PC-9 (cell line): Measurements from ENCODE around the gene HSPBAP1. TPM values are rescaled to one million over a fixed set of nuclear protein-coding genes. Genes with fewer than 3 reads are reported as not detected.

Experiments
- BruUV-seq: library from RNA; stranded (reverse); fragments of 400-500 nt; replicated peaks from 2 replicates; lab custom pipeline; 2021; lab: Mats Ljungman, UMichigan
- CTCF ChIA-PET: fragments of 300-600 bp; sonication (Branson Sonifier 250); formaldehyde crosslinking; loops from one replicate; lab custom pipeline; 2022; ENCODE audit warnings: antibody characterized with exemption; lab: Charles Lee
- POLR2A ChIA-PET: fragments of 300-600 bp; sonication (Branson Sonifier 250); formaldehyde crosslinking; loops from one replicate; lab custom pipeline; 2022; ENCODE audit warnings: antibody characterized with exemption; ENCODE audit not compliant: unreplicated experiment; lab: Charles Lee
- DNase-seq, 2 experiments: peaks; one replicate each; pipeline versions ENCODE4 v3.0.0 to v3.0.0-alpha.2; 2015 to 2022; ENCODE audit warnings: mixed read lengths in 1 of 2
- H2AFZ ChIP-seq: fragments of 200-600 bp; sonication (generic); 2 replicates; pipeline ENCODE4 v1.8.1; 2017; ENCODE audit warnings: antibody characterized with exemption
- H3F3A ChIP-seq: fragments of 200-600 bp; sonication (generic); 2 replicates; pipeline ENCODE4 v1.8.1; 2017; ENCODE audit warnings: antibody characterized with exemption, mild to moderate bottlenecking, low read depth; ENCODE audit not compliant: insufficient read depth
- H3K27ac ChIP-seq: fragments of 200-600 bp; sonication (generic); 2 replicates; pipeline ENCODE4 v1.6.1; 2016; ENCODE audit warnings: mixed run types
- H3K27me3 ChIP-seq: fragments of 200-600 bp; sonication (generic); 2 replicates; pipeline ENCODE4 v1.6.1; 2016; ENCODE audit warnings: low read depth, mixed run types; ENCODE audit not compliant: insufficient read depth
- H3K36me3 ChIP-seq: fragments of 200-600 bp; sonication (generic); 2 replicates; pipeline ENCODE4 v1.6.1; 2016; ENCODE audit warnings: low read depth, mixed run types
- H3K4me1 ChIP-seq: fragments of 200-600 bp; sonication (generic); replicated peaks from 2 replicates; pipeline ENCODE4 v1.6.1; 2016; ENCODE audit warnings: mixed run types; ENCODE audit not compliant: insufficient read depth
- H3K4me2 ChIP-seq: fragments of 200-600 bp; sonication (generic); 2 replicates; pipeline ENCODE4 v1.6.1; 2017; ENCODE audit warnings: mixed run types
- H3K4me3 ChIP-seq: fragments of 200-600 bp; sonication (generic); 2 replicates; pipeline ENCODE4 v1.6.1; 2016; ENCODE audit warnings: mixed run types
- H3K79me2 ChIP-seq: fragments of 200-600 bp; sonication (generic); 2 replicates; pipeline ENCODE4 v1.6.1; 2017; ENCODE audit warnings: low read depth, mixed run types
- H3K9me2 ChIP-seq: fragments of 200-600 bp; sonication (generic); 2 replicates; pipeline ENCODE4 v1.8.1; 2017; ENCODE audit warnings: mild to moderate bottlenecking; ENCODE audit not compliant: insufficient read depth
- H3K9me3 ChIP-seq: fragments of 200-600 bp; sonication (generic); 2 replicates; pipeline ENCODE4 v1.8.1; 2016; ENCODE audit warnings: low read depth; ENCODE audit not compliant: insufficient read depth
- H4K20me1 ChIP-seq: fragments of 200-600 bp; sonication (generic); 2 replicates; pipeline ENCODE4 v1.8.1; 2017; ENCODE audit not compliant: insufficient read depth
- EZH2 ChIP-seq: fragments of 200-600 bp; sonication (generic); IDR thresholded peaks from 2 replicates; pipeline ENCODE4 v1.8.0; 2017; ENCODE audit warnings: antibody characterized with exemption, low read depth
- intact Hi-C: fragments of 100-400 bp; cut with micrococcal nuclease; formaldehyde crosslinking; loops from one replicate; pipeline ENCODE4 v1.10.0; 2022; ENCODE audit not compliant: unreplicated experiment
- total RNA-seq: library from RNA; stranded (reverse); gene quantifications from 2 replicates; pipeline ENCODE4 v1.2.3, GENCODE V29; 2021
- TF ChIP-seq, protein P1 (sequence below): fragments of 200-600 bp; sonication (generic); conservative IDR thresholded peaks from 2 replicates; pipeline ENCODE4 v1.6.1; 2017; ENCODE audit warnings: mixed run types, antibody characterized with exemption, mild to moderate bottlenecking, moderate library complexity

HSPBAP1 gene
- total RNA-seq, 1 experiment from 2014 or later: 10.9 TPM

DNA sequence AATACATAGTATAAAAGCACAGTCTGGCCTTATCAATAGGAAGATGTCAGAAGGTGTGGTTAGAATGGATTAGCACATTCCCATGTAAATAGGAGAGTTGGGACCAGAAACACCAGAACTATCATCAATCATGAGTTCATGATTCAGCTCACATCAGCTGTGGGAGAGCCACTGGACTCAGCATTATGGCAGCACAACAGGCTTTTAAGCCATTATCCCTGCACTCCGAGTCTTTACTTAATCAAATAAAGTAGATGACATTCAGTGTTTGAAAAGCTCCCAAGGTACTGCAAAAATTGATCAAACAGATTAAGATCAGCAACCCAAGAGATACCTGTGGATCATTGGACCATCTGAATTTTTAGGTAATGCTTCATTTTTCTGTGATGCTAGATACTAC is 88.3 kb downstream of the HSPBAP1 start:
- Histone ChIP-seq H3K4me2 (no peak overlapping the region), H3K36me3 (no peaks in the 10 kb centered on the region), H3K4me1 (no peaks in the 10 kb centered on the region), H2AFZ (no peak overlapping the region), H3K4me3 (no peak overlapping the region), H3K9me2 (no peaks in the 10 kb centered on the region), H3F3A (no peaks in the 10 kb centered on the region), H4K20me1 (no peaks in the 10 kb centered on the region), H3K79me2 (no peaks in the 10 kb centered on the region), H3K27ac (no peak overlapping the region), H3K27me3 (no peaks in the 10 kb centered on the region), H3K9me3 (no peaks in the 10 kb centered on the region)
- ChIA-PET POLR2A (no interaction called here), CTCF (no interaction called here)
- no TSS peak for BruUV-seq
- TF ChIP-seq, protein P1, sequence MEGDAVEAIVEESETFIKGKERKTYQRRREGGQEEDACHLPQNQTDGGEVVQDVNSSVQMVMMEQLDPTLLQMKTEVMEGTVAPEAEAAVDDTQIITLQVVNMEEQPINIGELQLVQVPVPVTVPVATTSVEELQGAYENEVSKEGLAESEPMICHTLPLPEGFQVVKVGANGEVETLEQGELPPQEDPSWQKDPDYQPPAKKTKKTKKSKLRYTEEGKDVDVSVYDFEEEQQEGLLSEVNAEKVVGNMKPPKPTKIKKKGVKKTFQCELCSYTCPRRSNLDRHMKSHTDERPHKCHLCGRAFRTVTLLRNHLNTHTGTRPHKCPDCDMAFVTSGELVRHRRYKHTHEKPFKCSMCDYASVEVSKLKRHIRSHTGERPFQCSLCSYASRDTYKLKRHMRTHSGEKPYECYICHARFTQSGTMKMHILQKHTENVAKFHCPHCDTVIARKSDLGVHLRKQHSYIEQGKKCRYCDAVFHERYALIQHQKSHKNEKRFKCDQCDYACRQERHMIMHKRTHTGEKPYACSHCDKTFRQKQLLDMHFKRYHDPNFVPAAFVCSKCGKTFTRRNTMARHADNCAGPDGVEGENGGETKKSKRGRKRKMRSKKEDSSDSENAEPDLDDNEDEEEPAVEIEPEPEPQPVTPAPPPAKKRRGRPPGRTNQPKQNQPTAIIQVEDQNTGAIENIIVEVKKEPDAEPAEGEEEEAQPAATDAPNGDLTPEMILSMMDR: no peak
- TF ChIP-seq EZH2: no peak
- no peak for DNase-seq
- intact Hi-C loops: no loop called here

DNA sequence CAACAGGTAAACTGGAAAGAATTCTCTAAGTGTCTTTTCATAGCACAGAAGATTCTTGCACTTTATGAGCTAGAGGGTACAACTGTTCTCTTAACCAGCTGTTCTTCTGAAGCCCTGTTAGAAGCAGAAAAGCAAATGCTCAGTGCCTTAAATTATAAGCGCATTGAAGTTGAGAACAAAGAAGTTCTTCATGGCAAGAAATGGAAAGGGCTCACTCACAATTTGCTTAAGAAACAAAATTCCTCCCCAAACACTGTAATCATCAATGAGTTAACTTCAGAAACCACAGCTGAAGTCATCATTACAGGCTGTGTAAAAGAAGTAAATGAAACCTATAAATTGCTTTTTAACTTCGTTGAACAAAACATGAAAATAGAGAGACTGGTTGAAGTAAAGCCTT is 93.4 kb downstream of the HSPBAP1 start:
- H3K9me3 ChIP-seq: no peaks in the 10 kb centered on the region
- no peak overlapping the region for H3K4me2 ChIP-seq
- ChIA-PET POLR2A (no interaction called here), CTCF (no interaction called here)
- TF ChIP-seq, protein P1: no peak
- no peak for TF ChIP-seq EZH2
- no peak for DNase-seq
- no peaks in the 10 kb centered on the region for H3K27me3 ChIP-seq
- no peaks in the 10 kb centered on the region for H3K79me2 ChIP-seq
- no peaks in the 10 kb centered on the region for H3K4me1 ChIP-seq
- intact Hi-C loops: no loop called here
- no peak overlapping the region for H2AFZ ChIP-seq
- H3K36me3 ChIP-seq: no peaks in the 10 kb centered on the region
- no peak overlapping the region for H3K27ac ChIP-seq
- H3K4me3 ChIP-seq: no peak overlapping the region
- H3K9me2 ChIP-seq: no peaks in the 10 kb centered on the region
- no TSS peak for BruUV-seq
- no peaks in the 10 kb centered on the region for H3F3A ChIP-seq
- no peaks in the 10 kb centered on the region for H4K20me1 ChIP-seq

DNA sequence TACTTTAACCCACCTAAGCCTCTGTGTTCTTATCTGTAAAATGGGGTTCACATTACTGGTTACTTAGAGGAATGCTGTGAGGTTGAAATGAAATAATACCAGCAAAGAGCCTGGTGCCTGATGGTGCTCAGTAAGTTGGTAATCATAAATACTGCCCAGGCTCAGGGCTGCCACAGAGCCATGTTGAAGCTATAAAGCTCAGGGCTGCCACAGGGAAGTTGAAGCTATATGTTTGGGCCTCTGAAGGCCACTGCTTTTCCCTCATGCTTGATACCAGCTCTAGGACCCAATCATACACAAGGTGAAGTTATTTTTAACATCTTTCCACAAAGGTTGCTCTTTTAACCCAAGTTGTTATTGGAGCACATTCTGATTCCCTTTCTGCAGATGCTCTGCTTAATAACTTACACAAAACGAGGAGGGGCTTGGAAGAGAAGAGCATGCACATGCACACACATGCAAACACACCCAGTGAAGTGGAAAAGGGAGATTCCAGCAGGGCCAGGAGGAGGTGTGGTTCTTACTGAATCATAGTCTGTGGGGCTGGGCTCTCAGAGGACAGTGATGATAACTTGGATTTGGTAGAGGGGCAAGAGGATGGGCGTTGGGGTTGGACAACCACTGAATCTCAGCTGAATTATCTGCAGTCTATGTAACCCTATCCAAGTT is 95.5 kb downstream of the HSPBAP1 start:
- H4K20me1 ChIP-seq: no peaks in the 10 kb centered on the region
- ChIA-PET CTCF (no interaction called here), POLR2A (interaction anchor here (0.6 kb wide), 1 partner anchor 87 kb away, joined by 3 read pairs; no protein-coding TSS in a partner anchor)
- no peak overlapping the region for H3K4me3 ChIP-seq
- no peak overlapping the region for H3K4me2 ChIP-seq
- H3K27ac ChIP-seq: no peak overlapping the region
- no peaks in the 10 kb centered on the region for H3K4me1 ChIP-seq
- intact Hi-C loops: no loop called here
- H3F3A ChIP-seq: no peaks in the 10 kb centered on the region
- H3K27me3 ChIP-seq: no peaks in the 10 kb centered on the region
- BruUV-seq: no TSS peak
- no peaks in the 10 kb centered on the region for H3K9me3 ChIP-seq
- no peaks in the 10 kb centered on the region for H3K9me2 ChIP-seq
- H3K36me3 ChIP-seq: no peaks in the 10 kb centered on the region
- DNase-seq: no peak
- no peak overlapping the region for H2AFZ ChIP-seq
- no peaks in the 10 kb centered on the region for H3K79me2 ChIP-seq
- TF ChIP-seq, protein P1: no peak
- TF ChIP-seq EZH2: no peak
